Heart left ventricle (tissue), 13 donors: ENCODE results near the gene NUP214.

ENCODE experiments used
- POLR2A ChIP-seq, 2 donors: fragments of 450-650 bp; IDR thresholded peaks; one replicate each; pipeline ENCODE4 v1.6.1; 2017; ENCODE audit warnings: antibody characterized with exemption in 2 of 2, mild to moderate bottlenecking in 2 of 2, moderate library complexity in 2 of 2
- TF ChIP-seq, protein P1 (sequence below), 12 donors: fragments of 200-600 bp; sonication (generic) in 4 of 12; IDR thresholded peaks; one replicate each; pipeline versions ENCODE4 v1.5.0 to v1.8.0; 2018 to 2022; ENCODE audit warnings: antibody characterized with exemption in 12 of 12, mild to moderate bottlenecking in 5 of 12
- donor health status: ischemic (EF 13 %, LVEDD 7.1; RV severe dilation, severe dysfunction).
- donor health status: DM: no; HTN: yes; CAD: no.
- donor health status: DM: no; HTN: no; CAD: no.
- donor health status: ischemic (EF 25% LVEDD 6.9; RV normal size, moderate dysfunction).
- donor health status: ischemic (EF 25% LVEDD 5.7; RV mildly dilated, moderate dysfunction).
- donor health status: ischemic (EF 35%, LVEDD 5.7; RV mildly dilated, moderate dysfunction).
- donor health status: nonischemic (EF 11% LVEDD 7.7; RV severe dilation, severe dysfunction).
- donor health status: DM: yes; HTN: yes; CAD: no.
- donor health status: PGD.
- donor health status: ischemic (EF 29% LVEDD 5.4; RV normal size, mild dysfunction).
- donor health status: nonischemic (EF 23%, LVEDD 6.1; RV moderate dilation, normal function).

DNA sequence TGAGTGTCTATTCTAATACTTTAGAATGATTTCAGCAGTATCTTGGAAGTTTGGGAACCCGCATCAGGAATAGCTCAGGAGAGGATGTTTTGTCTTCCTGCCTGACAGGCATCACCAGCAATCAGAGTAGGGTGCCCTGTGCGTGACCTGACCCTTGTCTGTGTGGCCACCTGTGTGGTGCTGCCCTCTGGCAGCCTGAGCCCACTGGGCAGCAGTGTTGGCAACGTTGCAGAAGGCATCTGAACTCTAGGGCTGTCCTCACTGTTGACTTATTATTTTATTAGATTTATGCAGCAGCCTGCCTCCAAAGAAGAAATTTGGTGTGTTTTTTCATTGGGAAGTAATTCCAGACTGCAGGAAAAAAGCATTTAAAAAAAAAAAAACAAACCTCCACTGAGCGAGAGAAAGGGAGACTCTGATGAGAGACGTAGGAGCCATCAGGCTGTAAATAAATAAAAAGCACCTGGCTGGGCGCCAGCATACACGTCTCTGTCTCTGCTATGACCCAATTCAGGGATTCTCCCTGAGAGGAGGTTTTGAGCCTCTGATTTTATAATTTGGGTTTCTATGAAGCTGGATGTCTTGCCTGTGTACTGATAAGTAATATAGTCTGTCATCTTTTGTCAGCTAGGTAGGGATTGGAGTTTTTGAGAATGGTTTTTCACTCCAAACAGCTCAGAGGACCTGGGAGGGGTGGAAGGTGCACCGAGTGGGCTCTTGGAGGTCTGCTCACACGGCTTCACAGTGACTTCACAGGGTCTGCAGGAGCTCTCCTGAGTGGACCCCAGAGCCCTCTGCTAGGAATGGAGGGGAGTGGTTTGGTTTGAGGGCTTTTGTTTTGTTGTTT lies 101.9 kb downstream of the NUP214 start:
- TF ChIP-seq POLR2A (IDR thresholded peaks at IDR 0.05), result no peak
- TF ChIP-seq, protein P1, sequence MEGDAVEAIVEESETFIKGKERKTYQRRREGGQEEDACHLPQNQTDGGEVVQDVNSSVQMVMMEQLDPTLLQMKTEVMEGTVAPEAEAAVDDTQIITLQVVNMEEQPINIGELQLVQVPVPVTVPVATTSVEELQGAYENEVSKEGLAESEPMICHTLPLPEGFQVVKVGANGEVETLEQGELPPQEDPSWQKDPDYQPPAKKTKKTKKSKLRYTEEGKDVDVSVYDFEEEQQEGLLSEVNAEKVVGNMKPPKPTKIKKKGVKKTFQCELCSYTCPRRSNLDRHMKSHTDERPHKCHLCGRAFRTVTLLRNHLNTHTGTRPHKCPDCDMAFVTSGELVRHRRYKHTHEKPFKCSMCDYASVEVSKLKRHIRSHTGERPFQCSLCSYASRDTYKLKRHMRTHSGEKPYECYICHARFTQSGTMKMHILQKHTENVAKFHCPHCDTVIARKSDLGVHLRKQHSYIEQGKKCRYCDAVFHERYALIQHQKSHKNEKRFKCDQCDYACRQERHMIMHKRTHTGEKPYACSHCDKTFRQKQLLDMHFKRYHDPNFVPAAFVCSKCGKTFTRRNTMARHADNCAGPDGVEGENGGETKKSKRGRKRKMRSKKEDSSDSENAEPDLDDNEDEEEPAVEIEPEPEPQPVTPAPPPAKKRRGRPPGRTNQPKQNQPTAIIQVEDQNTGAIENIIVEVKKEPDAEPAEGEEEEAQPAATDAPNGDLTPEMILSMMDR (IDR thresholded peaks at IDR 0.05), result no peak
